ENCODE results near the gene L3MBTL4. TPM values are rescaled to one million over a fixed set of nuclear protein-coding genes. Genes with fewer than 3 reads are reported as not detected.

Gene L3MBTL4
- total RNA-seq, 1 donor from 2014 or later: 0.59 TPM

- no peak overlapping the region for H3K27ac Mint-ChIP-seq (ENCODE audit: unreplicated experiment)
Observed at GRCh38 chr18:6328621-6329010, 86.1 kb downstream of the L3MBTL4 start.

DNA sequence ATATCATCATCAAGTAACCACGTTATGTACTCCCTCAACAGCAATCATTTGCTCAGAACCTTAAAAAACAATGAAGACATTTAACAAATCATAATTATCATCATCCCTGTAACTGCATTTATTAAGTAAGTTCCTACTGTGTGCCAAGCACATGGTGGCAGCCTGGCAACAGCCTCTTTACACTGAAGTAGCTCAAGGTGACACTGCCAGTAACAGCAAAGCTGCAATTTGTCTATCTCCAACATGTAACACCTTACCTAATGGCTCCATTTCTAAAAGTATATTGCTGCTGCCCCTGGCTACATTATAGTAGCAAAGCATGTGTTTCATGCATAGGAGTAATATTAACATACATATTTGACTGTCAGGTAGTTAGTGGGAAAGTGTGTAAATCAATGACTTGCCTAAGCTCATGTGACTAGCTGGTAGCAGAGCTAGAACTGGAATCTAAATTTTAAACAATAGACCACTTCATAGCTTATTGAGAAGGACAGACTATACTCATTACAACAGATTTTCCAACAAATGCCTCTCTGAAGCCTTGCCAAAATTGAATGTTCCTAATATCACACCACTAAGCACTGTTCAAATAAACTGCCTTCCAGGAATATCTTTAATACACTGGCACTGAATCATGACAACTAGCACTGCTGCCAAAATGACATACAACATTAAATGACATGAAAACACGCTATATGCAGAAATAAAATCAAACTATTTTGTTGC is 86.7 kb downstream of the L3MBTL4 start:
- no peaks in the 10 kb centered on the region for H3K36me3 Mint-ChIP-seq (ENCODE audit: unreplicated experiment)
- TF ChIP-seq, protein P1, sequence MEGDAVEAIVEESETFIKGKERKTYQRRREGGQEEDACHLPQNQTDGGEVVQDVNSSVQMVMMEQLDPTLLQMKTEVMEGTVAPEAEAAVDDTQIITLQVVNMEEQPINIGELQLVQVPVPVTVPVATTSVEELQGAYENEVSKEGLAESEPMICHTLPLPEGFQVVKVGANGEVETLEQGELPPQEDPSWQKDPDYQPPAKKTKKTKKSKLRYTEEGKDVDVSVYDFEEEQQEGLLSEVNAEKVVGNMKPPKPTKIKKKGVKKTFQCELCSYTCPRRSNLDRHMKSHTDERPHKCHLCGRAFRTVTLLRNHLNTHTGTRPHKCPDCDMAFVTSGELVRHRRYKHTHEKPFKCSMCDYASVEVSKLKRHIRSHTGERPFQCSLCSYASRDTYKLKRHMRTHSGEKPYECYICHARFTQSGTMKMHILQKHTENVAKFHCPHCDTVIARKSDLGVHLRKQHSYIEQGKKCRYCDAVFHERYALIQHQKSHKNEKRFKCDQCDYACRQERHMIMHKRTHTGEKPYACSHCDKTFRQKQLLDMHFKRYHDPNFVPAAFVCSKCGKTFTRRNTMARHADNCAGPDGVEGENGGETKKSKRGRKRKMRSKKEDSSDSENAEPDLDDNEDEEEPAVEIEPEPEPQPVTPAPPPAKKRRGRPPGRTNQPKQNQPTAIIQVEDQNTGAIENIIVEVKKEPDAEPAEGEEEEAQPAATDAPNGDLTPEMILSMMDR (IDR thresholded peaks at IDR 0.05): no peak
- no peaks in the 10 kb centered on the region for H3K27me3 Mint-ChIP-seq (ENCODE audit: unreplicated experiment)
- no peak overlapping the region for H3K27ac Mint-ChIP-seq (ENCODE audit: unreplicated experiment)
- H3K4me3 Mint-ChIP-seq (ENCODE audit: unreplicated experiment): no peak overlapping the region
- no peak for DNase-seq (ENCODE audit: extremely low spot score, unreplicated experiment)
- peaks cover 6% of the 10 kb centered on the region for H3K9me3 Mint-ChIP-seq (ENCODE audit: unreplicated experiment)
- H3K4me1 Mint-ChIP-seq (ENCODE audit: unreplicated experiment): no peaks in the 10 kb centered on the region

More at GRCh38 chr18:6328621-6329010, 86.1 kb downstream of the L3MBTL4 start:
- peaks cover under 1% of the 10 kb centered on the region for H3K9me3 Mint-ChIP-seq (ENCODE audit: unreplicated experiment)
- H3K27me3 Mint-ChIP-seq (ENCODE audit: unreplicated experiment): no peaks in the 10 kb centered on the region
- DNase-seq (ENCODE audit: extremely low spot score, unreplicated experiment): no peak
- TF ChIP-seq, protein P1 (IDR thresholded peaks at IDR 0.05): no peak
- no peaks in the 10 kb centered on the region for H3K4me1 Mint-ChIP-seq (ENCODE audit: unreplicated experiment)
- no peaks in the 10 kb centered on the region for H3K36me3 Mint-ChIP-seq (ENCODE audit: unreplicated experiment)
- H3K4me3 Mint-ChIP-seq (ENCODE audit: unreplicated experiment): no peak overlapping the region

GRCh38 chr18:6327485-6327884 is 87.2 kb downstream of the L3MBTL4 start:
- H3K27ac Mint-ChIP-seq (ENCODE audit: unreplicated experiment): no peak overlapping the region
- H3K9me3 Mint-ChIP-seq (ENCODE audit: unreplicated experiment): peaks cover 8% of the 10 kb centered on the region
- H3K27me3 Mint-ChIP-seq (ENCODE audit: unreplicated experiment): no peaks in the 10 kb centered on the region
- H3K4me3 Mint-ChIP-seq (ENCODE audit: unreplicated experiment): no peak overlapping the region
- H3K36me3 Mint-ChIP-seq (ENCODE audit: unreplicated experiment): no peaks in the 10 kb centered on the region
- H3K4me1 Mint-ChIP-seq (ENCODE audit: unreplicated experiment): no peaks in the 10 kb centered on the region
- TF ChIP-seq, protein P1 (IDR thresholded peaks at IDR 0.05): no peak
- DNase-seq (ENCODE audit: extremely low spot score, unreplicated experiment): no peak

DNA sequence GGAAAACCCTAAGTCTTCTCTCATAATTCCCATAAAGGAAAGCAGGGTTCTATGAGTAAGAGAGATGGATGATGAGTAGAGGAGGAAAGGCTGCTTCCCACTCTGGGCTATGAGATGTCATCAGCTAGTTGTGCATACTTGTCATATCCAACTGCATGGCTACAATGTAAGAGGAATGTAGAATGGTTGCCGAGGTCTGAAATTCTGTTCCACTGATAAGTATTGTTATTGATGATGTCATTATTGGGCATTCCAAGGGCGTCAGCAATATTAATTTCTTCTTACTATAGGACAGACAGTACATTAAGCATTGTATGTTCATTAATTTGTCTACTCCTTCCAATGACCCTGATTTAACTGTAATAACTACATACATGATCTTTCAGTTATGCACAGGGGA is 88.1 kb downstream of the L3MBTL4 start:
- H3K36me3 Mint-ChIP-seq (ENCODE audit: unreplicated experiment): no peaks in the 10 kb centered on the region
- no peak for DNase-seq (ENCODE audit: extremely low spot score, unreplicated experiment)
- H3K27ac Mint-ChIP-seq (ENCODE audit: unreplicated experiment): no peak overlapping the region
- peaks cover 8% of the 10 kb centered on the region for H3K9me3 Mint-ChIP-seq (ENCODE audit: unreplicated experiment)
- no peaks in the 10 kb centered on the region for H3K27me3 Mint-ChIP-seq (ENCODE audit: unreplicated experiment)
- TF ChIP-seq, protein P1 (IDR thresholded peaks at IDR 0.05): no peak
- H3K4me1 Mint-ChIP-seq (ENCODE audit: unreplicated experiment): no peaks in the 10 kb centered on the region
- no peak overlapping the region for H3K4me3 Mint-ChIP-seq (ENCODE audit: unreplicated experiment)

GRCh38 chr18:6323319-6323889 is 91.3 kb downstream of the L3MBTL4 start:
- Mint-ChIP-seq H3K9me3 (ENCODE audit: unreplicated experiment) (peaks cover 11% of the 10 kb centered on the region), H3K4me1 (ENCODE audit: unreplicated experiment) (no peaks in the 10 kb centered on the region)
- TF ChIP-seq, protein P1 (IDR thresholded peaks at IDR 0.05): no peak

More at GRCh38 chr18:6323319-6323889, 91.3 kb downstream of the L3MBTL4 start:
- no peak overlapping the region for H3K27ac Mint-ChIP-seq (ENCODE audit: unreplicated experiment)
- no peak overlapping the region for H3K4me3 Mint-ChIP-seq (ENCODE audit: unreplicated experiment)
- H3K27me3 Mint-ChIP-seq (ENCODE audit: unreplicated experiment): peaks cover 4% of the 10 kb centered on the region
- no peaks in the 10 kb centered on the region for H3K36me3 Mint-ChIP-seq (ENCODE audit: unreplicated experiment)
- DNase-seq (ENCODE audit: extremely low spot score, unreplicated experiment): no peak
